Caco-2 (cell line): ENCODE data around the gene LYRM9. TPM values are rescaled to one million over a fixed set of nuclear protein-coding genes. Genes with fewer than 3 reads are reported as not detected.

Experiments used
- BruUV-seq: library from RNA; stranded (reverse); fragments of 400-500 nt; replicated peaks from 2 replicates; lab custom pipeline; 2021; lab: Mats Ljungman, UMichigan
- CTCF ChIA-PET: fragments of 300-600 bp; sonication (Branson Sonifier 250); formaldehyde crosslinking; loops from one replicate; lab custom pipeline; 2022; ENCODE audit warnings: antibody characterized with exemption; lab: Charles Lee
- POLR2A ChIA-PET: fragments of 300-600 bp; sonication (Branson Sonifier 250); formaldehyde crosslinking; loops from one replicate; lab custom pipeline; 2022; ENCODE audit warnings: antibody characterized with exemption; lab: Charles Lee
- DNase-seq, 2 experiments: peaks; one replicate each; pipeline versions ENCODE4 v3.0.0 to v3.0.0-alpha.2; 2020 to 2022
- H3K27me3 ChIP-seq: replicated peaks from 2 replicates; pipeline ENCODE4 v1.6.0; 2011; ENCODE audit warnings: low read length; ENCODE audit not compliant: control insufficient read depth, insufficient read depth
- H3K36me3 ChIP-seq: 2 replicates; pipeline ENCODE4 v1.5.1; 2011; ENCODE audit warnings: low read length; ENCODE audit not compliant: control insufficient read depth, insufficient read depth
- H3K4me1 ChIP-seq: fragments of 250-450 bp; sonication (Bioruptor Pico); 2 replicates; pipeline ENCODE4 v1.5.1; 2020; ENCODE audit warnings: mild to moderate bottlenecking
- H3K4me3 ChIP-seq: 2 replicates; pipeline ENCODE4 v1.5.1; 2011; ENCODE audit warnings: low read depth, mild to moderate bottlenecking, control low read depth, low read length
- H3K9me3 ChIP-seq: fragments of 250-450 bp; sonication (Bioruptor Pico); 2 replicates; pipeline ENCODE4 v1.5.1; 2020; ENCODE audit warnings: mild to moderate bottlenecking, moderate library complexity
- H3K27ac Mint-ChIP-seq: one replicate; pipeline ENCODE4 v1.8.0; 2022; ENCODE audit warnings: mixed read lengths; ENCODE audit not compliant: unreplicated experiment
- H3K27me3 Mint-ChIP-seq: one replicate; pipeline ENCODE4 v1.8.0; 2022; ENCODE audit warnings: mixed read lengths; ENCODE audit not compliant: insufficient read depth, unreplicated experiment
- H3K36me3 Mint-ChIP-seq: one replicate; pipeline ENCODE4 v1.8.0; 2022; ENCODE audit warnings: mild to moderate bottlenecking, mixed read lengths; ENCODE audit not compliant: insufficient read depth, unreplicated experiment
- H3K4me1 Mint-ChIP-seq: one replicate; pipeline ENCODE4 v1.8.0; 2022; ENCODE audit warnings: low read depth, mixed read lengths; ENCODE audit not compliant: unreplicated experiment
- H3K4me3 Mint-ChIP-seq: one replicate; pipeline ENCODE4 v1.8.0; 2022; ENCODE audit warnings: mild to moderate bottlenecking, moderate library complexity, mixed read lengths; ENCODE audit not compliant: unreplicated experiment
- H3K9me3 Mint-ChIP-seq: one replicate; pipeline ENCODE4 v1.8.0; 2022; ENCODE audit warnings: mixed read lengths; ENCODE audit not compliant: unreplicated experiment
- intact Hi-C: fragments of 100-400 bp; cut with micrococcal nuclease; formaldehyde crosslinking; loops from one replicate; pipeline ENCODE4 v1.10.0; 2022; ENCODE audit not compliant: unreplicated experiment
- total RNA-seq: library from RNA; stranded (reverse); gene quantifications from 2 replicates; pipeline ENCODE4 v1.2.3, GENCODE V29; 2022
- TF ChIP-seq, protein P1 (sequence below), 2 experiments: fragments of 200-600 bp in 1 of 2; IDR thresholded peaks; 1 replicate in 1 of 2; 2 replicates in 1 of 2; pipeline versions ENCODE4 v1.5.1 to v1.8.0; 2011 to 2022; ENCODE audit warnings: antibody characterized with exemption in 1 of 2, control low read depth in 1 of 2, inconsistent platforms in 1 of 2, low read depth in 1 of 2, low read length in 1 of 2, mild to moderate bottlenecking in 1 of 2, moderate library complexity in 1 of 2; ENCODE audit not compliant: insufficient read depth in 1 of 2, severe bottlenecking in 1 of 2, unreplicated experiment in 1 of 2

The LYRM9 gene
- total RNA-seq, 1 experiment from 2014 or later, result 29.1 TPM

- DNase-seq, result no peak
- Histone ChIP-seq H3K9me3 (no peaks in the 10 kb centered on the region), H3K4me3 (no peak overlapping the region), H3K4me1 (peaks cover 16% of the 10 kb centered on the region), H3K27me3 (no peaks in the 10 kb centered on the region), H3K36me3 (no peaks in the 10 kb centered on the region)
- Mint-ChIP-seq H3K4me1 (peaks cover 7% of the 10 kb centered on the region), H3K27me3 (no peaks in the 10 kb centered on the region), H3K4me3 (no peak overlapping the region), H3K27ac (no peak overlapping the region), H3K36me3 (no peaks in the 10 kb centered on the region), H3K9me3 (no peaks in the 10 kb centered on the region)
- no TSS peak for BruUV-seq
- ChIA-PET POLR2A (interaction anchor here (0.6 kb wide), 1 partner anchor 54 kb away, joined by 6 read pairs; no protein-coding TSS in a partner anchor), CTCF (interaction anchor here (0.6 to 1.4 kb wide), 2 partner anchors 23 to 36 kb away, joined by 3 to 4 read pairs; partner anchors contain the start of gene LYRM9)
- TF ChIP-seq, protein P1, sequence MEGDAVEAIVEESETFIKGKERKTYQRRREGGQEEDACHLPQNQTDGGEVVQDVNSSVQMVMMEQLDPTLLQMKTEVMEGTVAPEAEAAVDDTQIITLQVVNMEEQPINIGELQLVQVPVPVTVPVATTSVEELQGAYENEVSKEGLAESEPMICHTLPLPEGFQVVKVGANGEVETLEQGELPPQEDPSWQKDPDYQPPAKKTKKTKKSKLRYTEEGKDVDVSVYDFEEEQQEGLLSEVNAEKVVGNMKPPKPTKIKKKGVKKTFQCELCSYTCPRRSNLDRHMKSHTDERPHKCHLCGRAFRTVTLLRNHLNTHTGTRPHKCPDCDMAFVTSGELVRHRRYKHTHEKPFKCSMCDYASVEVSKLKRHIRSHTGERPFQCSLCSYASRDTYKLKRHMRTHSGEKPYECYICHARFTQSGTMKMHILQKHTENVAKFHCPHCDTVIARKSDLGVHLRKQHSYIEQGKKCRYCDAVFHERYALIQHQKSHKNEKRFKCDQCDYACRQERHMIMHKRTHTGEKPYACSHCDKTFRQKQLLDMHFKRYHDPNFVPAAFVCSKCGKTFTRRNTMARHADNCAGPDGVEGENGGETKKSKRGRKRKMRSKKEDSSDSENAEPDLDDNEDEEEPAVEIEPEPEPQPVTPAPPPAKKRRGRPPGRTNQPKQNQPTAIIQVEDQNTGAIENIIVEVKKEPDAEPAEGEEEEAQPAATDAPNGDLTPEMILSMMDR (IDR thresholded peaks at IDR 0.05; ENCODE audit: insufficient read depth in 1 of 2, low read depth in 1 of 2, low read length in 1 of 2, severe bottlenecking in 1 of 2, unreplicated experiment in 1 of 2), result no peak
- intact Hi-C loops, result no loop called here
Observed at GRCh38 chr17:27856676-27857432, 36.3 kb downstream of the LYRM9 start.

GRCh38 chr17:27855454-27855853 is 37.7 kb downstream of the LYRM9 start:
- H3K36me3 Mint-ChIP-seq, result no peaks in the 10 kb centered on the region
- POLR2A ChIA-PET, result no interaction called here
- no peak overlapping the region for H3K4me3 Mint-ChIP-seq
- Histone ChIP-seq H3K36me3 (no peaks in the 10 kb centered on the region), H3K4me3 (no peak overlapping the region), H3K27me3 (no peaks in the 10 kb centered on the region), H3K9me3 (no peaks in the 10 kb centered on the region), H3K4me1 (peaks cover 2% of the 10 kb centered on the region; the same call in 1 of the 2 replicates)
- H3K4me1 Mint-ChIP-seq, result no peaks in the 10 kb centered on the region
- TF ChIP-seq, protein P1 (IDR thresholded peaks at IDR 0.05; ENCODE audit: insufficient read depth in 1 of 2, low read depth in 1 of 2, low read length in 1 of 2, severe bottlenecking in 1 of 2, unreplicated experiment in 1 of 2), result no peak
- H3K27ac Mint-ChIP-seq, result no peak overlapping the region
- no peaks in the 10 kb centered on the region for H3K27me3 Mint-ChIP-seq
- H3K9me3 Mint-ChIP-seq, result no peaks in the 10 kb centered on the region
- no TSS peak for BruUV-seq
- CTCF ChIA-PET, result no interaction called here
- DNase-seq, result no peak
- intact Hi-C loops, result no loop called here

DNA sequence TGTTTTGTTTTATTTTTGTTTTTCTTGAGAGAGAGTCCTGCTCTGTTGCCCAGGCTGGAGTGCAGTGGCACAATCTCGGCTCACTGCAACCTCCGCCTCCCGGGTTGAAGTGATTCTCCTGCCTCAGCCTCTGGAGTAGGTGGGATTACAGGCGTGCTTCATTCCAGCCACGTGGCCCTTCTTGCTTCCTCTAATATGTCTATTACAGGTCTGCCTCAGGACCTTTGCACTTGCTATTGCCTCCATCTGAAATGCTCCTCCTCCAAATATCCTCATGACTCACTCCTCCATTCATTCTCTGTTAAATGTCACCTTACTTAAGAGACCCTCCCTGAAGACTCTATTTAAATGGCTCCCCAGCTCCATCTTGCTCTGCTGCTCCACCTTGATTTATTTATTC is 39.0 kb downstream of the LYRM9 start:
- no peaks in the 10 kb centered on the region for H3K36me3 ChIP-seq
- Mint-ChIP-seq H3K4me1 (no peaks in the 10 kb centered on the region), H3K27ac (no peak overlapping the region), H3K4me3 (no peak overlapping the region), H3K36me3 (no peaks in the 10 kb centered on the region), H3K27me3 (no peaks in the 10 kb centered on the region), H3K9me3 (no peaks in the 10 kb centered on the region)
- H3K9me3 ChIP-seq, result no peaks in the 10 kb centered on the region
- H3K27me3 ChIP-seq, result no peaks in the 10 kb centered on the region
- intact Hi-C loops, result no loop called here
- H3K4me3 ChIP-seq, result no peak overlapping the region
- TF ChIP-seq, protein P1 (IDR thresholded peaks at IDR 0.05; ENCODE audit: insufficient read depth in 1 of 2, low read depth in 1 of 2, low read length in 1 of 2, severe bottlenecking in 1 of 2, unreplicated experiment in 1 of 2), result no peak
- H3K4me1 ChIP-seq, result no peaks in the 10 kb centered on the region
- BruUV-seq, result no TSS peak
- ChIA-PET CTCF (no interaction called here), POLR2A (no interaction called here)
- DNase-seq, result no peak
